GM12878 (cell line): Measurements from ENCODE around the gene SALL3.

Experiments used
- ATF7 ChIP-seq: fragments of 450-650 bp; IDR thresholded peaks from 2 replicates; pipeline ENCODE4 v1.6.1; 2016; ENCODE audit warnings: low read depth, mild to moderate bottlenecking
- CTCF ChIP-seq, 3 experiments: IDR thresholded peaks in 2 of 3; conservative IDR thresholded peaks in 1 of 3; 2 replicates each; pipeline ENCODE4 v1.5.1; 2011; ENCODE audit warnings: low read depth in 3 of 3, low read length in 3 of 3, mild to moderate bottlenecking in 3 of 3, control low read depth in 2 of 3, moderate library complexity in 2 of 3, inconsistent platforms in 1 of 3, mixed read lengths in 1 of 3; ENCODE audit not compliant: control insufficient read depth in 2 of 3, insufficient read depth in 1 of 3; ENCODE audit errors: extremely low read depth in 1 of 3
- JUND ChIP-seq: IDR thresholded peaks from 2 replicates; pipeline ENCODE4 v1.6.1; 2012; ENCODE audit warnings: low read depth, mild to moderate bottlenecking, low read length, improper control_type of control experiment, moderate library complexity
- RCOR1 ChIP-seq: conservative IDR thresholded peaks from 2 replicates; pipeline ENCODE4 v1.6.1; 2012; ENCODE audit warnings: low read depth, low read length, improper control_type of control experiment
- SIX5 ChIP-seq: IDR thresholded peaks from 2 replicates; pipeline ENCODE4 v1.6.1; 2011; ENCODE audit warnings: mild to moderate bottlenecking, low read depth, low read length, moderate library complexity; ENCODE audit not compliant: severe bottlenecking
- SP1 ChIP-seq: IDR thresholded peaks from one replicate; pipeline ENCODE4 v1.6.1; 2011; ENCODE audit warnings: low read depth, low read length
- TCF12 ChIP-seq: IDR thresholded peaks from 2 replicates; pipeline ENCODE4 v1.6.1; 2011; ENCODE audit warnings: low read depth, mild to moderate bottlenecking, low read length

DNA sequence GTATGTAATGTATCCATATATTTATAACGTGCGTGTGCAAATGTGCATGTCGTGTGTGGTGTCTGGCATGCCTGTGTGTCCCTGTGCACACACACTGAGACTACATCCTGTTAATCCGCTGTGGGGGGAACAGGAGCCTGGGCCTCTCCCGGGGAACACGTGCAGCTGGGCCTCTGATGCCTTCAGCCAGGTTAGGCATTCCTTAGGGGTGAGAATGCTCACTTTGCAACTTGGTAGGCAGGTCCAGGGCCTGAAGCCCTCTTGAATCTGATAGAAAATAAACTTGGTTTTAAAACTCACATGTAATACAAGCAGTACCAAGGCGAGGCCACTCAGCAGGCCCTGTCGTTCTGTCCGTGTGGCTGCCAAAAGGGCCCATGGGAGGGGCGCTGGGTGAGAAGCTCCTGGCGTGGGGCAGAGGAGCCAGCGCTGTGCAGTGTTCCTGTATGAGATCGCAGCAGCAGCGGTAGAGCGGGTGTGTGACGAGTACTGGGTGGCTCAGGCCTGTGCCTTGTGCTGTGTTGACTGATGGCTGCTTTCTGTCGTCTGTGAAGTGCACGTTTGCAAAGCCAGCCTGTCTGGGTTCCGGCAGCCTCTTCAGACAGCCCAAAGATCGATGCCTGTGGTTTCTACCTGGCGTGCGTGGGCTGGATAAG lies 16.2 kb downstream of the SALL3 start:
- TF ChIP-seq SIX5 (no peak), RCOR1 (no peak), JUND (no peak), SP1 (no peak), TCF12 (no peak), CTCF (IDR thresholded peaks at IDR 0.05 in 2 of 3, conservative IDR thresholded peaks at IDR 0.05 in 1 of 3; ENCODE audit: control insufficient read depth in 2 of 3, extremely low read depth in 1 of 3, insufficient read depth in 1 of 3, low read depth in 3 of 3, low read length in 3 of 3) (no peak), ATF7 (no peak)
